Ovary (tissue), 3 donors: Measurements from ENCODE around the gene CCL23.

Experiments used
- CTCF ChIP-seq, 3 donors: fragments of 450-650 bp in 2 of 3; fragments of 200-600 bp in 1 of 3; IDR thresholded peaks; one replicate each; pipeline versions ENCODE4 v1.5.1 to v1.8.0; 2016 to 2022; ENCODE audit warnings: antibody characterized with exemption in 3 of 3, mild to moderate bottlenecking in 1 of 3
- POLR2A ChIP-seq: fragments of 450-650 bp; IDR thresholded peaks from one replicate; pipeline ENCODE4 v1.6.1; 2017; ENCODE audit warnings: antibody characterized with exemption, mild to moderate bottlenecking, moderate library complexity
- donor health status: DM: no; HTN: no; CAD: no.

- TF ChIP-seq POLR2A (no peak), CTCF (IDR thresholded peaks at IDR 0.05) (no peak)
These were observed 43.0 kb upstream of the CCL23 start for GRCh38 chr17:36060816-36061215.
